Neural cell (in vitro differentiated cells): ENCODE results near the gene OXSR1. TPM values are rescaled to one million over a fixed set of nuclear protein-coding genes. Genes with fewer than 3 reads are reported as not detected.
"Not testable (repeated sequence)": the region's sequence is repeated elsewhere in the genome, so short reads cannot be mapped to it uniquely, and the experiment has no call there.

Experiments used
- H2AFZ ChIP-seq: fragments of 200-600, 300-800 bp; sonication (generic), shearing (Covaris generic); 2 replicates; pipeline ENCODE4 v1.6.0; 2014; ENCODE audit warnings: low read depth, mild to moderate bottlenecking, antibody characterized with exemption, low read length, moderate library complexity
- H3F3A ChIP-seq: fragments of 200-600 bp; shearing (Covaris generic); 2 replicates; pipeline ENCODE4 v1.6.1; 2016; ENCODE audit warnings: mild to moderate bottlenecking, moderate library complexity, mixed read lengths, antibody characterized with exemption, low read length; ENCODE audit not compliant: insufficient read depth, poor library complexity, severe bottlenecking
- H3K27ac ChIP-seq: fragments of 200-600, 300-800 bp; sonication (generic), shearing (Covaris generic); 2 replicates; pipeline ENCODE4 v1.5.1; 2014; ENCODE audit warnings: mild to moderate bottlenecking, low read length, moderate library complexity
- H3K27me3 ChIP-seq: fragments of 300-800, 200-600 bp; sonication (generic), shearing (Covaris generic); 2 replicates; pipeline ENCODE4 v1.6.0; 2014; ENCODE audit warnings: mild to moderate bottlenecking, low read depth, low read length, moderate library complexity; ENCODE audit not compliant: insufficient read depth
- H3K36me3 ChIP-seq: fragments of 300-800, 200-600 bp; sonication (generic), shearing (Covaris generic); 2 replicates; pipeline ENCODE4 v1.5.1; 2014; ENCODE audit warnings: mild to moderate bottlenecking, antibody characterized with exemption, low read length, moderate library complexity; ENCODE audit not compliant: insufficient read depth
- H3K4me2 ChIP-seq: fragments of 300-800, 200-600 bp; sonication (generic), shearing (Covaris generic); 2 replicates; pipeline ENCODE4 v1.6.0; 2014; ENCODE audit warnings: mild to moderate bottlenecking, low read length
- H3K4me3 ChIP-seq: fragments of 300-800, 200-600 bp; sonication (generic), shearing (Covaris generic); 2 replicates; pipeline ENCODE4 v1.5.1; 2014; ENCODE audit warnings: mild to moderate bottlenecking, low read length, moderate library complexity
- H3K79me2 ChIP-seq: fragments of 200-600 bp; shearing (Covaris generic); replicated peaks from 2 replicates; pipeline ENCODE4 v1.6.0; 2014; ENCODE audit warnings: mild to moderate bottlenecking, low read length, moderate library complexity; ENCODE audit not compliant: insufficient read depth
- H3K9ac ChIP-seq: fragments of 300-800, 200-600 bp; sonication (generic), shearing (Covaris generic); 2 replicates; pipeline ENCODE4 v1.6.1; 2016; ENCODE audit warnings: mild to moderate bottlenecking, low read length, mixed read lengths
- H3K9me2 ChIP-seq: fragments of 200-600 bp; shearing (Covaris generic); 2 replicates; pipeline ENCODE4 v1.6.1; 2016; ENCODE audit warnings: mild to moderate bottlenecking, low read length, mixed read lengths; ENCODE audit not compliant: insufficient read depth
- H3K9me3 ChIP-seq: fragments of 200-600, 300-800 bp; sonication (generic), shearing (Covaris generic); 2 replicates; pipeline ENCODE4 v1.6.1; 2016; ENCODE audit warnings: mild to moderate bottlenecking, mixed run types, low read length, moderate library complexity, mixed read lengths
- H4K20me1 ChIP-seq: fragments of 200-600 bp; shearing (Covaris generic); 2 replicates; pipeline ENCODE4 v1.6.1; 2016; ENCODE audit warnings: mild to moderate bottlenecking, mixed run types; ENCODE audit not compliant: insufficient read depth
- CTCF ChIP-seq: fragments of 450-650 bp; IDR thresholded peaks from 2 replicates; pipeline ENCODE4 v1.5.1; 2014; ENCODE audit warnings: antibody characterized with exemption, mild to moderate bottlenecking, moderate library complexity; ENCODE audit not compliant: poor library complexity, severe bottlenecking
- EP300 ChIP-seq: fragments of 450-650 bp; conservative IDR thresholded peaks from 2 replicates; pipeline ENCODE4 v1.6.1; 2014; ENCODE audit warnings: antibody characterized with exemption, mild to moderate bottlenecking, moderate library complexity; ENCODE audit not compliant: poor library complexity, severe bottlenecking
- EZH2 ChIP-seq: fragments of 200-600, 300-800 bp; shearing (Covaris generic), sonication (generic); IDR thresholded peaks from 2 replicates; pipeline ENCODE4 v1.6.1; 2014; ENCODE audit warnings: antibody characterized with exemption, low read length, borderline replicate concordance, mild to moderate bottlenecking; ENCODE audit not compliant: insufficient read depth, poor library complexity, severe bottlenecking
- MXI1 ChIP-seq: fragments of 450-650 bp; conservative IDR thresholded peaks from 2 replicates; pipeline ENCODE4 v1.6.1; 2014; ENCODE audit warnings: antibody characterized with exemption, mild to moderate bottlenecking; ENCODE audit not compliant: poor library complexity, severe bottlenecking
- POLR2AphosphoS5 ChIP-seq: IDR thresholded peaks from 2 replicates; pipeline ENCODE4 v1.6.1; 2012
- RAD21 ChIP-seq: fragments of 450-650 bp; conservative IDR thresholded peaks from 2 replicates; pipeline ENCODE4 v1.6.1; 2014; ENCODE audit warnings: antibody characterized with exemption, mild to moderate bottlenecking, moderate library complexity
- SMC3 ChIP-seq: fragments of 450-650 bp; conservative IDR thresholded peaks from 2 replicates; pipeline ENCODE4 v1.6.1; 2014; ENCODE audit warnings: antibody characterized with exemption, mild to moderate bottlenecking, moderate library complexity; ENCODE audit not compliant: poor library complexity
- TAF1 ChIP-seq: IDR thresholded peaks from 2 replicates; pipeline ENCODE4 v1.6.1; 2012; ENCODE audit warnings: low read depth
- polyA plus RNA-seq: library from polyadenylated mRNA; depleted of rRNA; stranded (reverse); fragments of >200 nt; gene quantifications from 2 replicates; pipeline ENCODE4 v1.2.3, GENCODE V29; 2014
- TF ChIP-seq, protein P1 (sequence below): IDR thresholded peaks from 2 replicates; pipeline ENCODE4 v1.6.1; 2012; ENCODE audit warnings: borderline replicate concordance

Gene OXSR1
- polyA plus RNA-seq, 1 donor from 2014 or later: 50.8 TPM

DNA sequence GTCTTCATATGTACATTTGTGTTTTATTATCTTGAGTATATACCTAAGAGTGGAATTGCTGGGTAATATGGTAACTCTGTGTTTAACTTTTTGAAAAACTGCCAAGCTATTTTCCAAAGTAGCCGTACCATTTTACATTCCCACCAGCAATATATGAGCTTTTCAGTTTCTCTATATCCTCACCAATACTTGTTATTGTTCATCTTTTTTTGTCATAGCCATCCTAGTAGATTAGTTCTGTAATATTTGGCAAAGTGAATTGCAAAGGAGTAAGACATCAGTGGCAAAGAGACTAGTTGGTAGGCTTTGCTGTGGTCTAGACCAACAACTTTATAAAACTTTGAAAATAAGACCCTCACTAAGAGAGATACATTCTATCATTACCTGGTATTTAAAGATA, 21.4 kb downstream of the OXSR1 start:
- Histone ChIP-seq H3F3A (no peaks in the 10 kb centered on the region), H3K79me2 (no peaks in the 10 kb centered on the region), H2AFZ (no peak overlapping the region), H3K9ac (no peak overlapping the region), H3K4me3 (no peak overlapping the region), H3K9me2 (no peaks in the 10 kb centered on the region), H3K36me3 (peaks cover 10% of the 10 kb centered on the region), H3K9me3 (peaks cover 4% of the 10 kb centered on the region), H4K20me1 (no peaks in the 10 kb centered on the region), H3K4me2 (no peak overlapping the region), H3K27ac (no peak overlapping the region), H3K27me3 (no peaks in the 10 kb centered on the region)
- no peak for TF ChIP-seq MXI1
- no peak for TF ChIP-seq RAD21
- no peak for TF ChIP-seq SMC3
- no peak for TF ChIP-seq EP300
- TF ChIP-seq TAF1: no peak
- TF ChIP-seq POLR2AphosphoS5: no peak
- TF ChIP-seq CTCF: no peak
- no peak for TF ChIP-seq EZH2

DNA sequence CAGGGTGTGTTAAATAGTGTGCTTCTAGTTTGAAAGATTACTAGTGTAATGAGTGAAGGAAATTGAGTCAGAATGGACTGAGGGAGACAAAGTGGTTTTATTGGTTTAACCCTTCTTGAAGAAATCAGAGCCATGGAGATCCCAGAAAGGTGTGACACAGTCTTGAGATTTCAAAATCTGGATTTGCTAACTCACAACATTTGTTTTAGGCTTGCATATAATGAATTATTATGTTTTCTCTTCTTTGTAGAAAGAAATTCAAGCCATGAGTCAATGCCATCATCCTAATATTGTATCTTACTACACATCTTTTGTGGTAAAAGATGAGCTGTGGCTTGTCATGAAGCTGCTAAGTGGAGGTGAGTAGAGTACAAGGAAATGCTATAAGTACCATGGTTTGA, 25.1 kb downstream of the OXSR1 start:
- Histone ChIP-seq H3K36me3 (peaks cover 7% of the 10 kb centered on the region), H3K4me3 (no peak overlapping the region), H3K4me2 (no peak overlapping the region), H3K27ac (no peak overlapping the region), H3F3A (no peaks in the 10 kb centered on the region), H3K9me3 (peaks cover 4% of the 10 kb centered on the region), H3K27me3 (no peaks in the 10 kb centered on the region), H3K79me2 (no peaks in the 10 kb centered on the region), H2AFZ (no peak overlapping the region), H3K9me2 (no peaks in the 10 kb centered on the region), H3K9ac (no peak overlapping the region), H4K20me1 (no peaks in the 10 kb centered on the region)
- TF ChIP-seq CTCF: no peak
- no peak for TF ChIP-seq EZH2
- TF ChIP-seq SMC3: no peak
- TF ChIP-seq POLR2AphosphoS5: no peak
- no peak for TF ChIP-seq RAD21
- TF ChIP-seq, protein P1, sequence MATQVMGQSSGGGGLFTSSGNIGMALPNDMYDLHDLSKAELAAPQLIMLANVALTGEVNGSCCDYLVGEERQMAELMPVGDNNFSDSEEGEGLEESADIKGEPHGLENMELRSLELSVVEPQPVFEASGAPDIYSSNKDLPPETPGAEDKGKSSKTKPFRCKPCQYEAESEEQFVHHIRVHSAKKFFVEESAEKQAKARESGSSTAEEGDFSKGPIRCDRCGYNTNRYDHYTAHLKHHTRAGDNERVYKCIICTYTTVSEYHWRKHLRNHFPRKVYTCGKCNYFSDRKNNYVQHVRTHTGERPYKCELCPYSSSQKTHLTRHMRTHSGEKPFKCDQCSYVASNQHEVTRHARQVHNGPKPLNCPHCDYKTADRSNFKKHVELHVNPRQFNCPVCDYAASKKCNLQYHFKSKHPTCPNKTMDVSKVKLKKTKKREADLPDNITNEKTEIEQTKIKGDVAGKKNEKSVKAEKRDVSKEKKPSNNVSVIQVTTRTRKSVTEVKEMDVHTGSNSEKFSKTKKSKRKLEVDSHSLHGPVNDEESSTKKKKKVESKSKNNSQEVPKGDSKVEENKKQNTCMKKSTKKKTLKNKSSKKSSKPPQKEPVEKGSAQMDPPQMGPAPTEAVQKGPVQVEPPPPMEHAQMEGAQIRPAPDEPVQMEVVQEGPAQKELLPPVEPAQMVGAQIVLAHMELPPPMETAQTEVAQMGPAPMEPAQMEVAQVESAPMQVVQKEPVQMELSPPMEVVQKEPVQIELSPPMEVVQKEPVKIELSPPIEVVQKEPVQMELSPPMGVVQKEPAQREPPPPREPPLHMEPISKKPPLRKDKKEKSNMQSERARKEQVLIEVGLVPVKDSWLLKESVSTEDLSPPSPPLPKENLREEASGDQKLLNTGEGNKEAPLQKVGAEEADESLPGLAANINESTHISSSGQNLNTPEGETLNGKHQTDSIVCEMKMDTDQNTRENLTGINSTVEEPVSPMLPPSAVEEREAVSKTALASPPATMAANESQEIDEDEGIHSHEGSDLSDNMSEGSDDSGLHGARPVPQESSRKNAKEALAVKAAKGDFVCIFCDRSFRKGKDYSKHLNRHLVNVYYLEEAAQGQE: no peak
- no peak for TF ChIP-seq MXI1
- no peak for TF ChIP-seq EP300
- TF ChIP-seq TAF1: no peak

DNA sequence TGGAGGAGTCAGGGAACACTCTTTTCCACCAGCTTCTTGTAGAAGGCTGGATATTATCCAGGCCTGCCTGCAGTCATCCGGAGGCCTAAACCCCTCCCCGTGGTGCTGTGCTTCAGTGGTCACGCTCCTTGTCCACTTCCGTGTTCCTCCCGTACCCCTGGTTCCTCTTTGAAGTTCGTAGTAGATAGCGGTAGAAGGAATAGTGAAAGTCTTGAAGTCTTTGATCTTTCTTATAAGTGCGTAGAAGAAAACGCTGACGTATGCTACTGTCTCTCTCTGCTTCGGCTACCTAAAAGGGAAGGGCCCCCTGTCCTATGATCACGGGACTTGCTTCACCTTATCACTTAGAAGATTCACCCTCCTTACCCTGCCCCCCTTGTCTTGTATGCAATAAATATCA, 37.6 kb downstream of the OXSR1 start:
- not testable (repeated sequence) for H4K20me1 ChIP-seq, H2AFZ ChIP-seq, H3F3A ChIP-seq, H3K9ac ChIP-seq, H3K27ac ChIP-seq, H3K9me2 ChIP-seq, H3K36me3 ChIP-seq, H3K27me3 ChIP-seq, H3K4me2 ChIP-seq, H3K79me2 ChIP-seq, H3K9me3 ChIP-seq, H3K4me3 ChIP-seq
